ENCODE data around the gene SEPTIN8.

The SEPTIN8 gene

DNA sequence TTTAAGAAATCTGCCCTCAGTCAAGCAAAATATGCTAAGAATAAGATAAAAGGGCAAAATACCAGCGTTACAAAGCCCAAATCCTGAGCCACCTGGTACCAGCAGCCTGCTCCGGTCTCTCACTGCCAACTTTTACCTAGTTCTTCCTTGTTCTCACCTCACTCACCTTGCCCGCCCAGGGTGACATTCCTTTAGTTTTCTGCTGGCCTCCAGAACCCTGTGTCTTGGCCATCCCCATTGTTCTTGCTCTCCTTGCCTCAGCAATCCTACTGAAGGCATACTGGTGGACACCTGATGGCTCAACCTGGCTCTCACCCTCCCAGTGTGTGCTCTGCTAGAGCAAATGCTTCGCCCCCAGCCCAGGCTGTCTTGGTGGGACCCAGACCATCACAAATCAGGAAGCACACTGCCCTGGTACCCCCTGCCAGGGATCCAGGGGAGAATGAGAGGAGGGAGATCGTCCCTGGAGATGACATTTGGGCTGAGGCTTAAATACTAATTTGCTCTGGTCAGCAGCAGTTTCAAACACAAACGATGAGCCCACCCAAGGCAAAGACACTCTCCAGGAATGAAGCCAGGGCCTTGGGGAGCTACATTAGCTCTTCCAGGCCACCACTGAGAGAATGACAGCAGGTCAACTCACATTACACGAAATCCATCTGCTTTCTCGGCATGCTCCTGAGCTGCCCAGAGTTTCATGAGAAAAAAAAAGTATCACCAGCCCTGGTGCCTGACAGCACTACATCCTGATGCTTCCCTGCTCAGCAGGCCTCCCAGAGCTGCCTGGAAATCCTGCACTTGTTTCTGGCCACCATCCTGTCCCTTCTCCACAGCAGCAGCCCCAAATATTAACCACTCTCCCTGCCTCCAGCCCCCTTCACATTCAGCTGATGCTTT lies 12.2 kb upstream of the SEPTIN8 start:
- no peak for DNase-seq
- in situ Hi-C loops (cut with MboI; ENCODE audit: low pct_unique_long_range_greater_than_20kb, low sequenced_read_pairs), result no loop called here

DNA sequence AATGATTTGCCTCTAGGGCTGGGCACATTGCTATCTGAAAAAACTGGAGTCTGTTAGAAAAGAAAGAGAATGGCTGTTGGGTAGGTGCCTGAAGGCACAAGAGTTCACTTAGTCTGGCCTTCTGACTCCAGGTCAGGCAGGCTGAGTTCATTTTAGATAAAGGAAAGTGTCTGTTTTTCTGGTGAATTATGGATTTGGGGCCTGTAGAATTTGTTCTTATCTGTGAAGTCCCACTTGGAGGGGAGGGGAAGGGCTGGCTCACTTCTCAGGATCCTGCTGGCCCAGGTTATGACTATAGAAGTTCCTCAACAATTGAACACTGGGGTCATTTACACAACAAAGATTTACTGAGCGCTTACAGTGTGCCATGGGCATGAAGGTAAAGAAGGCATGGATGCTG lies 11.5 kb upstream of the SEPTIN8 start:
- in situ Hi-C loops (cut with MboI; ENCODE audit: low pct_unique_long_range_greater_than_20kb, low sequenced_read_pairs), result no loop called here
- no peak for DNase-seq

DNA sequence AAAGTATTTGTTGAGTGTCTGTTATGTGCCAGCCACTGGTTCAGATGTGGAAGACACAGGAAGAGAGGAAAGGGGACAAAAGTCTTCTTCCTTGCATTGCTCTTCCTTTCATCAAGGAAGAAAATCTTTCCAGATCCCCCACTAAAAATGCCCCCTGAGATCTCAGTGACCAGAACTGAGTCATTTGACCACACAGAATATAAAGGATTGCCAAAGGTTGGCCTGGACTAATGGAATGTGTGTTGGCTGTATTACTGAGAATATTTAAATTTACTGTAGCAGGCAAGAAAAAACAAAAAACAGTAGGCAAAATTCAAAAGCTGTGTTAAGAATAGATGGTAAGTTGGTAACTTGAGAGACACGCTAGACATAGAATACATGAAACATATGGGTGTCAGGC lies 10.0 kb upstream of the SEPTIN8 start:
- no peak for DNase-seq
- in situ Hi-C loops (cut with MboI; ENCODE audit: low pct_unique_long_range_greater_than_20kb, low sequenced_read_pairs), result no loop called here

DNA sequence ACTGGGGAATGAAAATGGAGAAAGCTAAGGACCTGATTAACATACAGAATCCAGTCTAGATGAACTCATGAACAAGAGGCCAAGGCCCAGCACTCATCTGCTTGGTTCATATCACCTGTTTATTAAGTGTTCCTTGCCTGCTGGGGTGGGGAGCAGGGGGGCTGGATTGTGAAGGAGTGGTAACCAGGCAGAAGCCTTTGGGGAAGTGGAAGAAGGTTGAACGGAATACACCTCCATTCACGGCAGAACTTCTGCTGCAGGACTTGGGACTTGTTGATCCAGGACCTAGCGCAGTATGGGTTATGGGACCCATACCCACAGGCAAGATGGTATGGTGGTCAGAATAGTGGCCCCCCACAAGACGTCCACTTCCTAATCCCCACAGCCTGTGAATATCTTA lies 8.8 kb upstream of the SEPTIN8 start:
- DNase-seq, result no peak
- in situ Hi-C loops (cut with MboI; ENCODE audit: low pct_unique_long_range_greater_than_20kb, low sequenced_read_pairs), result no loop called here

DNA sequence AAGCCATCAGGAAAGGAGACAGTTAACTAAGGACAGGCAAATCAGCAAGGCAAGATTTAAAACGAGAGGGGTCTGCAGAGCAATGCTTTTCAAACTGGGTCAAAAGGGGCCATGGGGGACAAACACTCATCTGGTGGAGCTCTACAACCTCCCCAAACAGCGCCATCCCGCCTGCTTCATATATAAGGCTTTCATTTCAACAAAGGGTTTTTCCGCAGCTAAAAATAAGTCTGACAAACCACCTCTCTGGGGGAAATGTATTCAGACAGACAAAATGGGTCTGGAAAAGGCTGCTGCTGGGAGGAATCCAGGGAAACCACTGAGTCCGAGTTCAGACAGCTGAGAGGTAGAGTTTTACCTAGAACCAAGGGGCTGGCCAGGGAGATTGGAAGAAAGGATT lies 8.3 kb upstream of the SEPTIN8 start:
- DNase-seq, result peak; percentile 10
- in situ Hi-C loops (cut with MboI; ENCODE audit: low pct_unique_long_range_greater_than_20kb, low sequenced_read_pairs), result no loop called here

DNA sequence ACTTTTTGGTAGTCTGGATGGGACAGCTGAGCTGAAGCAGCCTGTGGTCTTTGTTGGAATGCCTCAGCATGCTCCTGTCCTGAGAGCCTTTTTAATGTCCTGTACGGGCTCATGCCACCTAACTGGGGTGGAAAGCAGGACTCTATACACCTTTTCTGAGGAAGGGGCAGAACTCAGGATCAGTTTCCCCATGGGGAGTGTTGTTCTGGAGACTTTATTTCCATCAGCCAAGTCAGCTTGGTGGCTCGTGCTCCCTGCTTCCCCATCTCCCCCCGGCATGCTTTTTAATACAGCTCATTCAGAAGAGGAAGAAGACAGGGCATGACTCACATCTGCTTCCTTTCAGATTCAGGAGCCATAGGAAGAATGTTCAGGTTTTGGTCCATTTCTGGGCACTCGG lies 5.1 kb upstream of the SEPTIN8 start:
- in situ Hi-C loops (cut with MboI; ENCODE audit: low pct_unique_long_range_greater_than_20kb, low sequenced_read_pairs), result no loop called here
- peak; percentile 61 for DNase-seq

DNA sequence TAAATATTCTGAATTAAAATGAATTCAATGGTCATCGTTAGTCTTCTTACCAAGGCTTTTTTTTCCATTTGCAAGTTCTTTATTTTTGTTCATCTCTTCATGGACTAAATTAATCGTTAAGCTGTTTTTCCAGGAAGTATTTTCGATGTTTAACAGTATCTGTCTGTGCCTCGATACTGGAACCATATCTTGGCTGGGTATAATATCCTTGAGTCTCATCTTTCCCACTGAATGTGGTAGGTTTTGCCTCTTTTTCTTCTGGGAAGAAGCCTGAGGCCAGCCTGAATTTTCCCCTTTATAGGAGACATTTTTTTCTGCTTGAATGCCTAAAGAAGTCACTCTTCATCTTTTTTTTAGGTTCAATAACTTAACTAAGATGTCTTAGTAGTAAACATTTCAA lies 4.0 kb upstream of the SEPTIN8 start:
- DNase-seq, result no peak
- in situ Hi-C loops (cut with MboI; ENCODE audit: low pct_unique_long_range_greater_than_20kb, low sequenced_read_pairs), result no loop called here

DNA sequence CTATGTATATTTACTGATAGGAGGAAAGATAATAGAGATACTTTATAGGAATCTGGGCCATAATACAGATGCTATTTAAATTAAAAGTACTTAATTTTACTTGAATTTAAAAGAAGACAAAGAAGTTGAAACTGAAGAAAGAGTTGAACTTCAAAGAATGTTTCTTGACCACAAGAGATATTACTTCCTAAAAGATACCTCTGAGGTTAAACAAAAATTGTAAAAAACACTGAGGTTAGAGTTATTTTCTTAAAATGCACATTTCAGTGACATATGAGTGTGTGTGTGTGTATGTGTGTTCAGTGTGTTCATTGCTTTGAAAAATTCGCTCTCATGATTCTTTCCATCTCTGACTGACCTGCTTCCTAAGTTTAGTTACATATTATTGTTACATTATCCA lies 3.5 kb upstream of the SEPTIN8 start:
- DNase-seq, result no peak
- in situ Hi-C loops (cut with MboI; ENCODE audit: low pct_unique_long_range_greater_than_20kb, low sequenced_read_pairs), result no loop called here

DNA sequence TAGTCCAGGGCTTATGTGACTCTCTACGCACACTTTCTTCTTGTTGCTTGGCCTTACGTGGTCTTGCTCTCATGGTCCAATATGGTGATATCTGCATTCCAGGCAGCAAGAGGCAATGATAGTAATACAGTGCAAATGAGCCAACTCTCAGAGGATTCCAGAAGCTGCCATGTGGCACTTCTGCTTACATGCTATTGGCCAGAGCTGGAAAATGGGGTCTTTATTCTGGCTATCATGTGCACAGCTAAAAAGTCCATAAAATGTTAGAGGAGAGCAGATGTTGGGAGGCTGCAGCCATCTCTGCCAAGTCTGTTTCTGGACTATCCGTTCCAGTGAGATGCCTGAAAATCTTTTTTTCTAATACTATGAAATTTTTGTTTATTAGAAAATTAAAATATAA lies 2.9 kb upstream of the SEPTIN8 start:
- in situ Hi-C loops (cut with MboI; ENCODE audit: low pct_unique_long_range_greater_than_20kb, low sequenced_read_pairs), result no loop called here

DNA sequence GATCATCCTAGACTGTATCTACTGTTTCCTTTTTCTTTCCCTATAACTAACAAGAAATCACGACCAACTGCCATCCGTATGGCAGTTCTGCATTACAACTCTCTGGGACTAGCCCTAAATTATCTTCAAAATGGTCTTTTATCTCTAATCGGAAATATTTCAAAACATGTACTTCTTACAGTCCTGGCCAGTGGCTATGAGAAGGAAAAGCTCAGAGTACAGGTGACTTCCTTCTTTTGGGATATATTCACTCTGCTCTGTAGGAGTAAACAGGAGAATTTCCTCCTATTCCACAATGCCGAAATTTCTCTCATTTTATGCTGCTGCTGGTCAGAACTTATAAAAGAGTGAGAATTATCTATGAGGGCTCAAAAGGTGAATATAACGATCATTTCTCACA lies 1.8 kb upstream of the SEPTIN8 start:
- DNase-seq, result no peak
- in situ Hi-C loops (cut with MboI; ENCODE audit: low pct_unique_long_range_greater_than_20kb, low sequenced_read_pairs), result no loop called here

More for the DNA sequence above, 2.9 kb upstream of the SEPTIN8 start:
- DNase-seq, result no peak

DNA sequence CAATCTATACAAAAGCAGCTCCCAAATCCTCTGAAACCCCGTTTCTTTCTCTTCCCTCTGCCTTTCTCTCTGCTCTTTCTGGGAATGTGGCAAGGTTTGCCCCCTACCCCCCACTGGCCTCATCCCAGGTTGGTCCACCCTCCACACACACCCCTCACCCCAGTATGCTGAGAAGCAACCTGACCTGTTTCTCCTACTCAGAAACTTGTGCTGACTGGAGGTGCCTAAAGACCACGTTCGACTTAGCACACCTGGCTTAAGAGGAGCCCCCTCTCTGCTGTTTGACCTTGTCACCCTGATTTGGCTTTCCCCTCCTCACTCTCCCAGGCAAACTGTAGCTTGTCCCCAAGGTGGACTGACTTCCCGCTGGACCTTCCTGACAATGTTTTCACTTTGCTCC lies 1.1 kb upstream of the SEPTIN8 start:
- in situ Hi-C loops (cut with MboI; ENCODE audit: low pct_unique_long_range_greater_than_20kb, low sequenced_read_pairs), result no loop called here
- DNase-seq, result no peak

DNA sequence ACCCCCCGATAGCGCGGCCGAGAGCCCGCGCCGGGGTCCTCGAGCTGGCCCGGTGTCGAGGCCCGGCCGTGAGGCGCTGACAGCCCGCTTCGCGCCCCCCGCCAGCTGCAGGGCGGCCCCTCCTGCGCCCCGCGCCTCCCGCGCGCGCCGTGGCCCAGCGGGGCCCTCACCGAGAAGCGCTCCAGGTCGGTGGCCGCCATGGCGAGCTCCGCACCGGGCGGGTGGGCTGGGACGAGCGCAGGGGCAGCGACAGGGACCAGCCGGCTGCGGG lies 166 bp downstream of the SEPTIN8 start:
- DNase-seq, result no peak
- in situ Hi-C loops (cut with MboI; ENCODE audit: low pct_unique_long_range_greater_than_20kb, low sequenced_read_pairs), result no loop called here

DNA sequence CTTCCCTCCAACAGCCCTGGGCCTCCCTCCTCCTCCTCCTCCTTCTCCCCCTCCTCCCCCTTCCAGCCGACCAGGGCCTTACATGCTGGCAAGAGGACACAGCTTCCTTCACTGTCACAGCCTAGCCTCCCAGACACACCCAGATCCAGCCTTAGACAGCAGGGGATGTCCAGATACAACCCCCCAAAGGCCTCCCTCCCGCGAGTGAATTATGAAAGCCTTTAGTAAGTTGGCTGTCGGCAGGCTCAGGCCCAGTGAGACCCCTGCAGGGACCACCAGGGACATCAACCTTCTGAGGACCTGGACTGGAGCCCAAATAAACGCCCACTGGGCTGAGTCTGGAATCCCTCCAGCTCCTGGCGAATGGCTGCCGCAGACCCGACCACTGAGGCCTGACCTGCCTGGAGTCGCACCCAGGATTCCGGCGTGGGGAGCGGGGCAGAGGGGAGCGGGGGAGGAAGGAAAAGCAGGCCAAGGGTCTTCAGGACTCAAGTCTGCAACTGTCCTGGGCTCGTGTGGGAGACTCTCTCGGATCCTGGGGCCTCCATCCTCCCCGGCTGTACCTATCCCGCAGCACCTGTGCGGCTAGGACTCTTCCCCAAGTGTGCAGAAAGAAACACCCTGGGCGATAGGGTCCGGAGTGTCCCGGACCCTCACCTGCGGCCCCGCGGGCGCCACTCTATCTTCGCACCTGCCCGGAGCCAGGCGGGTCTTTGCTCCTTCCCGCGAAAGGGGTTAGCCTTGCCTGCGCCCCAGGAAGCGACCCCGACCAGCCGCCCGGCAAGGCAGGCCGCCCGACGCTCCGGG lies 705 bp downstream of the SEPTIN8 start:
- DNase-seq, result peak; percentile 53
- in situ Hi-C loops (cut with MboI; ENCODE audit: low pct_unique_long_range_greater_than_20kb, low sequenced_read_pairs), result no loop called here

DNA sequence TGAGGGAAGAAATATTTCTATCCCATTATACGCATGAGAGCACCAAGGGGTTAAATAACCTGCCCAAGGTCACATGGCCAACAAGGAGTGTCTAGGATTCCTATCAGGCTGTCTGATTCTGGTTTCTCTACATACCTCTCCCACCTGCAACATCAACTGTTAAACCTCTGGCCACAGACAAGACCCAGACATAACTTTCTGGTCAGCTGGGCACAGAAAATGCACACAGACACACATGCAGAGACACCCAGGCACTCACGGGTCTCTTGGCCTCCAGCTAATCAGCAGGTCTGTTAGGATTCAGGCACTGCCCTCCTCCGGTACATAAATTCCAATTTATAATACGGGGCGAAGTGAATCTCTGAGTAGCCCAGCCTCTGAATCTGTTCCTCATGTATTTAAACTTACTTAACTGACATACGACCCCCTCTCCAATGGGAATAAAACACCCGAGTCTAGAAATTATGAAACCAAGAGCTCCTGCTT lies 1.5 kb downstream of the SEPTIN8 start:
- in situ Hi-C loops (cut with MboI; ENCODE audit: low pct_unique_long_range_greater_than_20kb, low sequenced_read_pairs), result no loop called here
- DNase-seq, result no peak

DNA sequence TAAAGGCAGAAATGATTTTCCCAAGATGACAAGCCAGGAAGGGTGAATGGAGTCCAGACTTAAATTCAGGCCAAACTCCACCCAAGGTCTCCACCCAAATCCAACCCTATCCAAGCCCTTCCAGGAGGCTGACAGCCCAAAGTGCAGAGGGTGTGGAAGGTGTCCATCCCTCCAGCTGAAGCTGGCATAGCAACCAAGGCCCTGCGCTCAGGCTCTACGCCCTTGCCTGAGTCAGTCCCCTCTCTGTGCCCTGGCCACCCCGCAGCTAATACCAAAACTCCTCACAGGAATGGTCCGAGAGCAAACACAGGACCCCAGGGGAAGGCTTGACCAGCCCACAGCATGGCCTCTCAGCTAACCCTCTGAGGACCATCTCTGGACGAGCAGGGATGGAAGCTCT lies 2.1 kb downstream of the SEPTIN8 start:
- DNase-seq, result no peak
- in situ Hi-C loops (cut with MboI; ENCODE audit: low pct_unique_long_range_greater_than_20kb, low sequenced_read_pairs), result no loop called here

DNA sequence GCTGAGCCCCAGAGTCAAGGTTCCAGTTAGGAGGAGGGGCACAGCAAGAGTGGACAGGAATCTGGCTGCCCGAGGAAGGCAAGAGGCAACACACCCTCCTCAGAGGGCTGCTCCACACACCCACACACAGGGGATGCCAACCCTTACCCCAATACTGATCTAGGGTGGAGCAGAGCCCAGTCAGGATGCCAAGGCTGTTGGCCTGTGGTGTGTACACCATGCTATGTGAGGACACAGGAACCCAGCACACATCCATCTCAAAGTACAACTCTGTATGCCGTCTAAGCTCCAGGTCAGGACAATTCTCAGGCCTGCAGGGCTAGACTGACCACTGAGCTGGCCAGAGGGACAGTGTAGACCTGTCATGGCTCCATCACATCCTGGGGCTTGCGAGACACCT lies 2.6 kb downstream of the SEPTIN8 start:
- DNase-seq, result no peak
- in situ Hi-C loops (cut with MboI; ENCODE audit: low pct_unique_long_range_greater_than_20kb, low sequenced_read_pairs), result no loop called here

DNA sequence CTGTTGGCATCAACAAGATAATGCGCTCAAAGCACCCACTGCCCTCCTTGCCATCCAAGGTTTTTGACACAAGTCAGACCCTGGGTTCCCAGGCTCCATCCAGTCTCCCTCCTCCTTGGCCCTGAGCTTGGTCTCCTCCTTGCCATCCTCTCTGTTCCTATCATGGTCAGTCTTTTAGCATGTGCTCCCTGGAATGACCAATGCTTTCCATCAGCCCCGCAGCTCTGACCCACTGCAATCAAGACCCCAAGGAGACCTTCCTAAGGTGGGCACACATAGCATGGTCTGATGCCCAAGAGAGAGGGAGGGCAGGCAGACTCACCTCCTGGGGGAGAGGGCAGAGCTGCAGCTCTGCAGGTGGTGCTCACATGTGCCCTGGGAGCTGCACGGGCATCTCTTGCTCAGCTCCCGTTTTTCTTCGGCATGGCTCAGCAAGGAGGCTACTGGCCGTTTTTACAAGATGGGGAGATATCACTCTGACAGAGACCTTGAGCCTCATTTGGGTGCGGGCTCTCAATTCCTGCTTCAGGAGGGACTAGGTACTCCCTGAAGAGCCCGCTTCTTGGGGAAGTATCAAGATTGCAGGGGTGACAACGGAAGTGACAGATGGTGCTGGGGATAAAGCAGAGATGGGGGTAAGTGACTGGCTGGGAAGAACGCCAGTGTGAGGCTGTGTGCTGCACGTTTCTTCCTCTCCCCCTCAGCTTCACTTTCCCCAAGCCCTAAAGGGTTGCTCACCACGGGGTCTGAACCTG lies 3.3 kb downstream of the SEPTIN8 start:
- peak; percentile 87 for DNase-seq
- in situ Hi-C loops (cut with MboI; ENCODE audit: low pct_unique_long_range_greater_than_20kb, low sequenced_read_pairs), result no loop called here

DNA sequence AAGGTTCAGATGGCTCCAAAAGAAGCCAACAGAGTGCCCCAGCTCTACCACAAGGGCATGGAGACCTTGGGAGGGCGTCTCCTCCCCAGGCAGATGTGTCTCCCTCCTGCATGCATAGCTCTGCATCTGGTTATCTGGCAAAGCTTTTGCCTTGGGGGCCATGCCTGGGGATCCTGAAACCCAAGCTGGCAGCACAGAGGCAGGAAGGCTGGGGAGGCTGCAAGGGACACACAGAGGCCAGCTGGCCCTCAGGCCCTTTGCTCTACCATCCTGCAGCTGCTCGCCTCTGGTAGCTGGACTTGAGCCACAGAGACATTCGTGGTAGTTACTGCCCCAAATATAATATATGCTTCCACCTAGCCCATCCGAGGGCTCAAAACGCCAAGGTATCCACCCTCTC lies 3.9 kb downstream of the SEPTIN8 start:
- in situ Hi-C loops (cut with MboI; ENCODE audit: low pct_unique_long_range_greater_than_20kb, low sequenced_read_pairs), result no loop called here
- no peak for DNase-seq

DNA sequence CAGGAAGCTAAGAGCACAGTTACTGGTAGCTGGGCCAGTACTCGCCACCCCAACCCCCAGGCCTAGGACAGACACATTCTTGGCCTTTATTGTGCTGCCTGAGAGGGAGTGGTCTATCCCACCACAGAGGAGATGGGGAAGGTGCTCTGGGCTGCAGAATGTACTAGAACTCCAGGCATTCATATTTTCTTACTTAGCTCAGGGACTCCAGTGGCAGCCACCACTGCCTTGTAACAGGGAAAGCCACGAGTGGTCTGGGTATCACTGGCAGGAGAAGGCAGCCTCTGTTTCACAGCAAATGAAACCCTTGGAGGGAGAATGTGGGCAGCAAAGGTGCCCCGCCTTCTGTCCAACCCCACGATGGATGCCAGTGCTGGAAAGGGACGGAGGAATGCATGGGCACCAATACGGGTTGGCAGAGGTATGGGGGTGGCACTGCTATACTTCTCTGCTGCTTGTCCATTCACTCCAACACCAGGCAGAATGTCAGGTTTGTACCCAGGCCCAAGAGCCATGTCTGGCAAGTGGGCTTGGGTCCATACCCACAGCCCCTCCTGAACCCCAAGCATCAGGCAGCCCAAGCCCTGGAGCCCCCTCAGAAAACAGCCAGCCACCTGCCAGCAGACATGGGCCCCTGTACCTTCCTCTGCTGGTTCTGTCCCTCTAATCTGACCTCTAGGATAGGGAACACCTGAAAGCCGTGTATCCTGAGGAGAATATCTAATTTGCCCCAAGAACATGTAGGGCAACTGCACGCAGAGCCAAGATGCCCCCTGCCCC lies 4.6 kb downstream of the SEPTIN8 start:
- in situ Hi-C loops (cut with MboI; ENCODE audit: low pct_unique_long_range_greater_than_20kb, low sequenced_read_pairs), result no loop called here
- no peak for DNase-seq

All from KBM-7 (cell line).